ENCODE data around the gene AKR7A2. TPM values are rescaled to one million over a fixed set of nuclear protein-coding genes. Genes with fewer than 3 reads are reported as not detected.

Gene AKR7A2
- total and polyA plus RNA-seq, 9 of the 15 experiments (the other 6 are each of a cell fraction or from before 2014, with no cell fraction given), result 2.0 to 78.4 (median 49.4) TPM

- no peak overlapping the region for H3K4me2 ChIP-seq (ENCODE audit: insufficient read depth, low read length)
- H3K4me3 ChIP-seq, result no peak overlapping the region
- WGBS (ENCODE audit: insufficient coverage, low coverage, missing lambda C conversion rate), result 80% methylated on average over 19 of the region's 19 CpGs
- ChIA-PET CTCF (ENCODE audit: low intra/inter-chr PET ratio) (interaction anchor here (0.6 kb wide), 1 partner anchor 43 kb away, joined by 3 read pairs; no protein-coding TSS in a partner anchor), POLR2A (interaction anchor here (0.6 to 1.2 kb wide), 2 partner anchors 9 to 16 kb away, joined by 3 to 6 read pairs; no protein-coding TSS in a partner anchor)
- H3K27ac ChIP-seq (ENCODE audit: extremely low read depth, low read depth, low read length), result no peak overlapping the region
- H3K9me1 ChIP-seq (ENCODE audit: control insufficient read depth, insufficient read depth, low read length), result peaks cover 11% of the 10 kb centered on the region
- H3K79me2 ChIP-seq (ENCODE audit: control insufficient read depth, insufficient read depth, low read length), result no peaks in the 10 kb centered on the region
- peak overlapping the region in 1 of 2 experiments; percentile 58; a peak in 2 of 4 replicates for H3K9ac ChIP-seq (ENCODE audit: insufficient read depth in 1 of 2, low read depth in 2 of 2, low read length in 2 of 2)
- peaks cover 37% of the 10 kb centered on the region; the same call in 2 of the 3 replicates for H3K36me3 ChIP-seq (ENCODE audit: control insufficient read depth, insufficient read depth, low read length)
- ATAC-seq (no peak), FAIRE-seq (no peak), DNase-seq (ENCODE audit: extremely low read depth in 1 of 4, low spot score in 3 of 4) (no peak)
- peaks cover 14% of the 10 kb centered on the region; the same call in 1 of the 2 replicates for H4K20me1 ChIP-seq (replicated peaks; ENCODE audit: control insufficient read depth, insufficient read depth, low read length)
- H3K4me1 ChIP-seq (replicated peaks in 1 of 2; ENCODE audit: control insufficient read depth in 2 of 2, insufficient read depth in 2 of 2, low read length in 2 of 2), result peaks cover 4 to 41% of the 10 kb centered on the region in 2 experiments; a peak in 4 of 5 replicates
- no peaks in the 10 kb centered on the region for H3K27me3 ChIP-seq (ENCODE audit: control insufficient read depth in 2 of 2, insufficient read depth in 2 of 2, low read length in 2 of 2)
- TSS peak; percentile 60 for BruUV-seq (replicated peaks)
- no peaks in the 10 kb centered on the region for H3K9me3 ChIP-seq (replicated peaks; ENCODE audit: control insufficient read depth, insufficient read depth, low read depth, low read length)
- no peak overlapping the region for H2AFZ ChIP-seq (ENCODE audit: low read depth, low read length)
- intact Hi-C loops (cut with micrococcal nuclease) (loop anchor here (5.0 kb wide), 1 partner anchor 87 kb away; the partner anchor contains the start of genes EMC1 and MRTO4), in situ Hi-C loops (cut with MboI) (no loop called here)
- TF ChIP-seq LCOR (CRISPR knock-in tag; IDR thresholded peaks at IDR 0.05) (no peak), ZNF778 (CRISPR knock-in tag; IDR thresholded peaks at IDR 0.05) (no peak), FOS (IDR thresholded peaks at IDR 0.05; ENCODE audit: extremely low read depth, insufficient read length) (no peak), ZNF668 (CRISPR knock-in tag; IDR thresholded peaks at IDR 0.05) (no peak), ZNF124 (CRISPR knock-in tag; IDR thresholded peaks at IDR 0.05) (no peak), TCF7 (IDR thresholded peaks at IDR 0.05; ENCODE audit: borderline replicate concordance) (no peak), ZNF324 (CRISPR knock-in tag; IDR thresholded peaks at IDR 0.05) (no peak), ZNF592 (IDR thresholded peaks at IDR 0.05) (no peak), TEAD1 (CRISPR knock-in tag; IDR thresholded peaks at IDR 0.05) (no peak), PRMT5 (CRISPR knock-in tag; IDR thresholded peaks at IDR 0.05) (no peak), SMARCE1 (IDR thresholded peaks at IDR 0.05) (no peak), CBX3 (IDR thresholded peaks at IDR 0.05; ENCODE audit: borderline replicate concordance in 1 of 2, low read length in 2 of 2) (no peak), XRCC5 (IDR thresholded peaks at IDR 0.05; ENCODE audit: low read depth, low read length) (no peak), RBM25 (IDR thresholded peaks at IDR 0.05; ENCODE audit: low read depth, low read length, severe bottlenecking) (no peak), SP1 (CRISPR knock-in tag; IDR thresholded peaks at IDR 0.05) (no peak), CBX8 (IDR thresholded peaks at IDR 0.05; ENCODE audit: borderline replicate concordance, extremely low read depth, low read depth, low read length, poor library complexity, severe bottlenecking) (no peak)
- TF ChIP-seq, protein P1, sequence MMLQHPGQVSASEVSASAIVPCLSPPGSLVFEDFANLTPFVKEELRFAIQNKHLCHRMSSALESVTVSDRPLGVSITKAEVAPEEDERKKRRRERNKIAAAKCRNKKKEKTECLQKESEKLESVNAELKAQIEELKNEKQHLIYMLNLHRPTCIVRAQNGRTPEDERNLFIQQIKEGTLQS (IDR thresholded peaks at IDR 0.05), result no peak
- TF ChIP-seq, protein P1 (CRISPR knock-in tag; conservative IDR thresholded peaks at IDR 0.05), result no peak
Observed at GRCh38 chr1:19339214-19339861, 27.4 kb upstream of the AKR7A2 start.

Measured in K562 (cell line).